COLO829 (cell line): ENCODE data around the gene TMEM201.

Source experiments
- DNase-seq: peaks from one replicate; pipeline ENCODE4 v3.0.0; 2012; ENCODE audit warnings: low spot score

Gene TMEM201

GRCh38 chr1:9653491-9654050, 64.9 kb downstream of the TMEM201 start:
- no peak for DNase-seq

- DNase-seq: no peak
Measured at GRCh38 chr1:9654051-9654833, 65.5 kb downstream of the TMEM201 start.

DNA sequence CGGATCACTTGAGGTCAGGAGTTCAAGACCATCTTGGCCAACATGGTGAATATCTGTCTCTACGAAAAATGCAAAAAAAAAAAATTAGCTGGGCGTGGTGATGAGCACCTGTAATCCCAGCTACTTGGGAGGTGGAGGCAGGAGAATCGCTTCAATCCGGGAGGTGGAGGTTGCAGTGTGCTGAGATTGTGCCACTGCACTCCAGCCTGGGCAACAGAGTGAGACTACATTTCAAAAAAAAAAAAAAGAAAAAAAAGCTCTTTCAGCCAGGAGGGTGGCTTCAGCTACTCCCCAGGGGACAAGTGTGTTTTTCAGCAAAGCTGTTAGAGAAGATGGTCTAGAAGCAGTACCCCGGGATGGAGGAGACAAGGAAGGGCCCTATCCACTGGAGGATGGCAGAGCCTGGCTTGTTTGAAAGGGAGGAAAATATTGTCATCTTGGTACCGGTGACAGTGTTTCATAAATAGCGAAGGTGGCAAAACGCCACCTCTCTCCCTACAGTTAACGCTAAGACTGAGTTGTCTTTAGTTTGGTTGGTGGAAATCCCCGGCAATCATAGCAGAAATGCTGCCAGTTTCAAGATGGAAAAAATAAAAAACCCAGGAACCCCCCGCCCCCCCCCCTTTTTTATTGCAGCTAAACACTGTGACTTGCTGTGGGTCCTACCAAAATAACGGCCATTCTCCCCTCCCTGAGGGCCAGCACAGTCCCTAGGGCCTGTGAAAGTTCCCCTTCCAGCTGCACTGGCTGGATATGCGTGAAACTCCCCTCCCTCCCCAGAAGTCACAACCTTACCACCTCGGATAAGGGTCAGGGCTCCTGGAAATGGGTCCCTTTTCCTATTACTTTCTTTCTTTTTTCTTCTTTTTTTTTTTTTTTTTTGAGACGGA, 66.4 kb downstream of the TMEM201 start:
- no peak for DNase-seq

DNA sequence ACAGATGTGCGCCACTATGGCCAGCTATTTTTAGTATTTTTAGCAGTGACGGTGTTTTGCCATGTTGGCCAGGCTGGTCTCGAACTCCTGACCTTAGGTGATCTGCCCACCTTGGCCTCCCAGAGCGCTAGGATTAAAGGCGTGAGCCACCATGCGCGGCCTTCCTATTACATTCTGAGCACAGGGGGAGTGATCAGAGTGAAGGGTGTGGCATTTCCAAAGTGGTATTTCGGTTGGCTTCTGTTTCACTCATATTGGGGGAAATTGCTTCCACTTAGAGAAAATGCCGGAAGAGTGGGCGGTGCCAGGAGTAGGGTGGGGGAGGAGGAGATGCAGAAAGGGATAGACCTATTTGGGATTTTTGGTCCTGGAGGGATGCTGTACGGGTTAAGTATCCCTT, 67.1 kb downstream of the TMEM201 start:
- no peak for DNase-seq

GRCh38 chr1:9657521-9658032, 68.9 kb downstream of the TMEM201 start:
- DNase-seq: no peak

- DNase-seq: no peak
Measured at GRCh38 chr1:9658199-9658598, 69.5 kb downstream of the TMEM201 start.

DNA sequence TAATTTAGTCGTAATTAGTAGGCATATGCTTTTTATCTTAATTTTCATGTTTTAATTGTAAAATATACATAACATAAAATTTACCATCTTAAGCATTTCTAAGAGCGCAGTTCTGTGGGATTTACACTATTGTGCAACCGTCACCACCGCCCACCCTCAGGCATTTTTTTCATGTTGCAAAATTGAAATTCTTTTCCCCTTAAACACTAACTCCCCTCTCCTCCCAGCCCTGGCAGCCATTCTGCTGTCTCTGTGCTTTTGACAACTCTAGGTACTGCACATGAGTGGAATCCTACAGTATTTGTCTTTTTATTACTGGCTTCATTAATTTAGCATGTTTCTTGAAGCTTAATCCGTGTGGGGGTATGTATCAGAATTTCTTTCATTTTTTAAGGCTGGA, 70.6 kb downstream of the TMEM201 start:
- DNase-seq: no peak

DNA sequence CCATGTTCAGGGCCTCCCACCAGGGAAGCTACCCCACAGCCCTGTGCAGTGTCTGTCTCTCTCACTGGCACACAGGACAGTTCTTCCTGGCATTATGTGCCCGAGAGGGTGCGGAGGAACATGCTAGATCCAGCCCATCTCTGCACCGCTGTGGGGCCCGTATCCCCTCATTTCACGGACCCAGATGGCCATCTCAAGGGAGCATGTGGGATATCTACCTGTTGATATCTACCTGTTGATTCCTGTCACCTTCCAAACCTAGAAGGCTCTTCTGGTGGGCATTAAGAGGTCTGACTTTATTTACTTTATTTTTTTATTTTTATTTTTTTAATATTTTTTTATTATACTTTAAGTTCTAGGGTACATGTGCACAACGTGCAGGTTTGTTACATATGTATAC, 74.5 kb downstream of the TMEM201 start:
- no peak for DNase-seq
